ENCODE measurements around the gene CDC45.

CDC45 gene

GRCh38 chr22:19520007-19520406, 40.3 kb downstream of the CDC45 start:
- peaks cover 53% of the 10 kb centered on the region for H3K36me3 ChIP-seq (ENCODE audit: insufficient read depth, insufficient read length, low read length)
- H3K27me3 ChIP-seq (ENCODE audit: insufficient read depth, insufficient read length): peaks cover 18% of the 10 kb centered on the region
- TF ChIP-seq YY1 (IDR thresholded peaks at IDR 0.05; ENCODE audit: insufficient read depth, insufficient read length) (no peak), ZNF274 (IDR thresholded peaks at IDR 0.05; ENCODE audit: low read depth, low read length) (no peak), SUZ12 (IDR thresholded peaks at IDR 0.05; ENCODE audit: extremely low read depth, insufficient read depth, insufficient read length) (no peak)
- H3K9me3 ChIP-seq (ENCODE audit: insufficient read depth, low read length): no peaks in the 10 kb centered on the region
- peaks cover 12% of the 10 kb centered on the region for H3K4me1 ChIP-seq (ENCODE audit: insufficient read depth, insufficient read length)
- no peak overlapping the region for H3K9ac ChIP-seq (ENCODE audit: insufficient read length, low read depth)
- no peak overlapping the region for H3K4me3 ChIP-seq (ENCODE audit: insufficient read length, low read depth)
- no peak for DNase-seq (ENCODE audit: low read depth, low spot score)

- no peak overlapping the region for H3K4me3 ChIP-seq (ENCODE audit: insufficient read length, low read depth)
- peaks cover 18% of the 10 kb centered on the region for H3K4me1 ChIP-seq (ENCODE audit: insufficient read depth, insufficient read length)
- no peak for DNase-seq (ENCODE audit: low read depth, low spot score)
- no peaks in the 10 kb centered on the region for H3K9me3 ChIP-seq (ENCODE audit: insufficient read depth, low read length)
- H3K36me3 ChIP-seq (ENCODE audit: insufficient read depth, insufficient read length, low read length): peaks cover 45% of the 10 kb centered on the region
- peaks cover 25% of the 10 kb centered on the region for H3K27me3 ChIP-seq (ENCODE audit: insufficient read depth, insufficient read length)
- no peak overlapping the region for H3K9ac ChIP-seq (ENCODE audit: insufficient read length, low read depth)
- TF ChIP-seq ZNF274 (IDR thresholded peaks at IDR 0.05; ENCODE audit: low read depth, low read length): no peak
These were observed 41.0 kb downstream of the CDC45 start for GRCh38 chr22:19520566-19521305.

DNA sequence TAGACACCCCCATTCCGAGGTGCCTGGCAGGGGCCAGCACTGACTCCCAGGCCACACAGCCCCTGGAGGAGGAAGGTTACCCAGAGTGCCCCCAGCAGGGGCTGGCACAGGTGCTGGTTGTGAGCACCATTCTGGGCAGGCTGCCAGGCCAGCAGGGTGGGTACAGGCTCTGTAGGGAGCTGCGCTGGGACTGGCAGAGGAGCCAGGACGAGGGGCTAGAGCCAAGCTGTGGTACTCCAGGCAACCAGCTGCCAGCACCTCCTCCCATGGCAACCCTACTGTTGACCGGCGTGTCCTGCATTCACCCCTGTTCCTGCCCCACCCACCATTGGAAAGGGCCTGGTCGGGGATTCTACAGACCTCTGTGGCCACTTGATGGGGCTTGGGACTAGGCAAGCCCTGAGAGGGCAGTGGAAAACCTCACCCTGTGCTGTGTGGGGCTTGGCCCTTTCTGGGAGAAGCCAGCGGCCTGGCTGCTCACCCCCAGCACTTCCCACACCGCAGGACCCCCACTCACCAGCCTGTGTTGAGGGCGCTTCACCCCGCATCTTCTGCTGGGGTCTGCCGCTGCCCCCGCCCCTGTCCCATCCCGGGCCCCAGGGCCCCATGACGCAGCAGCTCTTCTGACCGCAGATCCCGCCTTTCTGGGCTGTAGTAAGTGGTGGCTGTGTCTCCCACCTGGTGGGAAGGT, 42.6 kb downstream of the CDC45 start:
- Histone ChIP-seq H3K9ac (ENCODE audit: insufficient read length, low read depth) (peak overlapping the region; percentile 87), H3K4me1 (ENCODE audit: insufficient read depth, insufficient read length) (peaks cover 23% of the 10 kb centered on the region), H3K36me3 (ENCODE audit: insufficient read depth, insufficient read length, low read length) (peaks cover 30% of the 10 kb centered on the region), H3K4me3 (ENCODE audit: insufficient read length, low read depth) (peak overlapping the region; percentile 30), H3K27me3 (ENCODE audit: insufficient read depth, insufficient read length) (peaks cover 35% of the 10 kb centered on the region), H3K9me3 (ENCODE audit: insufficient read depth, low read length) (no peaks in the 10 kb centered on the region)
- no peak for TF ChIP-seq YY1 (IDR thresholded peaks at IDR 0.05; ENCODE audit: insufficient read depth, insufficient read length)
- no peak for TF ChIP-seq SUZ12 (IDR thresholded peaks at IDR 0.05; ENCODE audit: extremely low read depth, insufficient read depth, insufficient read length)
- TF ChIP-seq ZNF274 (IDR thresholded peaks at IDR 0.05; ENCODE audit: low read depth, low read length): no peak
- no peak for DNase-seq (ENCODE audit: low read depth, low spot score)

GRCh38 chr22:19522881-19523239, 43.1 kb downstream of the CDC45 start:
- peaks cover 25% of the 10 kb centered on the region for H3K36me3 ChIP-seq (ENCODE audit: insufficient read depth, insufficient read length, low read length)
- no peaks in the 10 kb centered on the region for H3K9me3 ChIP-seq (ENCODE audit: insufficient read depth, low read length)
- no peak for TF ChIP-seq YY1 (IDR thresholded peaks at IDR 0.05; ENCODE audit: insufficient read depth, insufficient read length)
- no peak for TF ChIP-seq ZNF274 (IDR thresholded peaks at IDR 0.05; ENCODE audit: low read depth, low read length)
- no peak for TF ChIP-seq SUZ12 (IDR thresholded peaks at IDR 0.05; ENCODE audit: extremely low read depth, insufficient read depth, insufficient read length)
- peak overlapping the region; percentile 30 for H3K4me3 ChIP-seq (ENCODE audit: insufficient read length, low read depth)
- no peak for DNase-seq (ENCODE audit: low read depth, low spot score)
- H3K9ac ChIP-seq (ENCODE audit: insufficient read length, low read depth): peak overlapping the region; percentile 87
- peaks cover 27% of the 10 kb centered on the region for H3K4me1 ChIP-seq (ENCODE audit: insufficient read depth, insufficient read length)
- peaks cover 35% of the 10 kb centered on the region for H3K27me3 ChIP-seq (ENCODE audit: insufficient read depth, insufficient read length)

GRCh38 chr22:19523240-19524169, 43.8 kb downstream of the CDC45 start:
- TF ChIP-seq YY1 (IDR thresholded peaks at IDR 0.05; ENCODE audit: insufficient read depth, insufficient read length) (no peak), SUZ12 (IDR thresholded peaks at IDR 0.05; ENCODE audit: extremely low read depth, insufficient read depth, insufficient read length) (no peak), ZNF274 (IDR thresholded peaks at IDR 0.05; ENCODE audit: low read depth, low read length) (no peak)
- Histone ChIP-seq H3K4me3 (ENCODE audit: insufficient read length, low read depth) (peak overlapping the region; percentile 43), H3K9me3 (ENCODE audit: insufficient read depth, low read length) (no peaks in the 10 kb centered on the region), H3K4me1 (ENCODE audit: insufficient read depth, insufficient read length) (peaks cover 31% of the 10 kb centered on the region), H3K27me3 (ENCODE audit: insufficient read depth, insufficient read length) (peaks cover 35% of the 10 kb centered on the region), H3K9ac (ENCODE audit: insufficient read length, low read depth) (peak overlapping the region; percentile 87), H3K36me3 (ENCODE audit: insufficient read depth, insufficient read length, low read length) (peaks cover 19% of the 10 kb centered on the region)
- DNase-seq (ENCODE audit: low read depth, low spot score): no peak

GRCh38 chr22:19524170-19525115, 44.7 kb downstream of the CDC45 start, which contains the start of gene CLDN5:
TSS of gene CLDN5 (minus strand) at chr22:19524410. CDS start at chr22:19524255, 155 bp downstream.
- H3K4me1 ChIP-seq (ENCODE audit: insufficient read depth, insufficient read length): peaks cover 31% of the 10 kb centered on the region
- H3K9me3 ChIP-seq (ENCODE audit: insufficient read depth, low read length): no peaks in the 10 kb centered on the region
- peak within 1 kb of the TSS; percentile 43 for H3K4me3 ChIP-seq (ENCODE audit: insufficient read length, low read depth)
- peak within 1 kb of the TSS; percentile 87 for H3K9ac ChIP-seq (ENCODE audit: insufficient read length, low read depth)
- no peak for DNase-seq (ENCODE audit: low read depth, low spot score)
- peaks cover 35% of the 10 kb centered on the region for H3K27me3 ChIP-seq (ENCODE audit: insufficient read depth, insufficient read length)
- peaks cover 13% of the 10 kb centered on the region for H3K36me3 ChIP-seq (ENCODE audit: insufficient read depth, insufficient read length, low read length)
- no peak for TF ChIP-seq SUZ12 (IDR thresholded peaks at IDR 0.05; ENCODE audit: extremely low read depth, insufficient read depth, insufficient read length)

All from NT2/D1 (cell line).